ENCODE data around the gene CFAP206. TPM values are rescaled to one million over a fixed set of nuclear protein-coding genes. Genes with fewer than 3 reads are reported as not detected.

CFAP206 gene
- total and polyA plus RNA-seq, 2 donors from 2014 or later: 2.5 to 2.6 TPM

GRCh38 chr6:87396595-87397392, 11.0 kb upstream of the CFAP206 start:
- Histone ChIP-seq H3K4me3 (ENCODE audit: low read length in 3 of 3) (no peak overlapping the region), H3K9me3 (ENCODE audit: control insufficient read depth in 2 of 3, insufficient read depth in 1 of 3, low read length in 3 of 3) (no peaks in the 10 kb centered on the region), H3K36me3 (ENCODE audit: control insufficient read depth in 2 of 3, insufficient read depth in 3 of 3, low read length in 3 of 3) (no peaks in the 10 kb centered on the region), H3K27me3 (ENCODE audit: control insufficient read depth, insufficient read depth, low read length) (no peaks in the 10 kb centered on the region), H3K9ac (ENCODE audit: low read length in 3 of 3) (no peak overlapping the region), H3K27ac (ENCODE audit: low read depth in 2 of 2, low read length in 2 of 2) (no peak overlapping the region), H3K4me1 (ENCODE audit: control insufficient read depth in 2 of 3, insufficient read depth in 2 of 3, low read depth in 1 of 3, low read length in 3 of 3) (no peaks in the 10 kb centered on the region)
- intact Hi-C loops (cut with DNase I): no loop called here
- FAIRE-seq (no peak), DNase-seq (peak in 2 of 5 donors; percentile 16 to 19)
- TF ChIP-seq CTCF (IDR thresholded peaks at IDR 0.05; ENCODE audit: borderline replicate concordance, extremely low read depth, insufficient read depth): no peak

GRCh38 chr6:87397656-87398055, 10.1 kb upstream of the CFAP206 start:
- Histone ChIP-seq H3K27me3 (ENCODE audit: control insufficient read depth, insufficient read depth, low read length) (no peaks in the 10 kb centered on the region), H3K9me3 (ENCODE audit: control insufficient read depth in 2 of 3, insufficient read depth in 1 of 3, low read length in 3 of 3) (no peaks in the 10 kb centered on the region), H3K36me3 (ENCODE audit: control insufficient read depth in 2 of 3, insufficient read depth in 3 of 3, low read length in 3 of 3) (no peaks in the 10 kb centered on the region), H3K9ac (ENCODE audit: low read length in 3 of 3) (no peak overlapping the region), H3K27ac (ENCODE audit: low read depth in 2 of 2, low read length in 2 of 2) (no peak overlapping the region), H3K4me1 (ENCODE audit: control insufficient read depth in 2 of 3, insufficient read depth in 2 of 3, low read depth in 1 of 3, low read length in 3 of 3) (no peaks in the 10 kb centered on the region), H3K4me3 (ENCODE audit: low read length in 3 of 3) (no peak overlapping the region)
- no peak for TF ChIP-seq CTCF (IDR thresholded peaks at IDR 0.05; ENCODE audit: borderline replicate concordance, extremely low read depth, insufficient read depth)
- intact Hi-C loops (cut with DNase I): no loop called here
- no peak for FAIRE-seq
- DNase-seq: peak in 4 of 5 donors; percentile 51 to 70 (median 65)

GRCh38 chr6:87401832-87402231, 5.9 kb upstream of the CFAP206 start:
- Histone ChIP-seq H3K4me1 (ENCODE audit: control insufficient read depth in 2 of 3, insufficient read depth in 2 of 3, low read depth in 1 of 3, low read length in 3 of 3) (no peaks in the 10 kb centered on the region), H3K9me3 (ENCODE audit: control insufficient read depth in 2 of 3, insufficient read depth in 1 of 3, low read length in 3 of 3) (no peaks in the 10 kb centered on the region), H3K36me3 (ENCODE audit: control insufficient read depth in 2 of 3, insufficient read depth in 3 of 3, low read length in 3 of 3) (no peaks in the 10 kb centered on the region), H3K4me3 (ENCODE audit: low read length in 3 of 3) (no peak overlapping the region), H3K27ac (ENCODE audit: low read depth in 2 of 2, low read length in 2 of 2) (no peak overlapping the region), H3K9ac (ENCODE audit: low read length in 3 of 3) (no peak overlapping the region), H3K27me3 (ENCODE audit: control insufficient read depth, insufficient read depth, low read length) (no peaks in the 10 kb centered on the region)
- FAIRE-seq (no peak), DNase-seq (no peak)
- intact Hi-C loops (cut with DNase I): no loop called here
- TF ChIP-seq CTCF (IDR thresholded peaks at IDR 0.05; ENCODE audit: borderline replicate concordance, extremely low read depth, insufficient read depth): no peak
